GM10248 (cell line): ENCODE measurements around the gene STARD13.

ENCODE experiments used
- CTCF ChIA-PET: fragments of 300-600 bp; sonication (Branson Sonifier 250); formaldehyde crosslinking; extraction: SDS; loops from one replicate; lab custom pipeline; 2021; ENCODE audit warnings: antibody characterized with exemption; lab: Yijun Ruan, JAX
- POLR2A ChIA-PET: fragments of 350-650 bp; sonication (Branson Sonifier 250); formaldehyde crosslinking; extraction: SDS; loops from one replicate; lab custom pipeline; 2020; ENCODE audit warnings: antibody characterized with exemption; lab: Yijun Ruan, JAX
- DNase-seq: peaks from one replicate; pipeline ENCODE4 v3.0.0; 2012; ENCODE audit errors: extremely low spot score
- TF ChIP-seq, protein P1 (sequence below): IDR thresholded peaks from 2 replicates; pipeline ENCODE4 v1.5.1; 2012; ENCODE audit warnings: mild to moderate bottlenecking, low read depth; ENCODE audit errors: extremely low read depth, missing control alignments, control extremely low read depth

The STARD13 gene

DNA sequence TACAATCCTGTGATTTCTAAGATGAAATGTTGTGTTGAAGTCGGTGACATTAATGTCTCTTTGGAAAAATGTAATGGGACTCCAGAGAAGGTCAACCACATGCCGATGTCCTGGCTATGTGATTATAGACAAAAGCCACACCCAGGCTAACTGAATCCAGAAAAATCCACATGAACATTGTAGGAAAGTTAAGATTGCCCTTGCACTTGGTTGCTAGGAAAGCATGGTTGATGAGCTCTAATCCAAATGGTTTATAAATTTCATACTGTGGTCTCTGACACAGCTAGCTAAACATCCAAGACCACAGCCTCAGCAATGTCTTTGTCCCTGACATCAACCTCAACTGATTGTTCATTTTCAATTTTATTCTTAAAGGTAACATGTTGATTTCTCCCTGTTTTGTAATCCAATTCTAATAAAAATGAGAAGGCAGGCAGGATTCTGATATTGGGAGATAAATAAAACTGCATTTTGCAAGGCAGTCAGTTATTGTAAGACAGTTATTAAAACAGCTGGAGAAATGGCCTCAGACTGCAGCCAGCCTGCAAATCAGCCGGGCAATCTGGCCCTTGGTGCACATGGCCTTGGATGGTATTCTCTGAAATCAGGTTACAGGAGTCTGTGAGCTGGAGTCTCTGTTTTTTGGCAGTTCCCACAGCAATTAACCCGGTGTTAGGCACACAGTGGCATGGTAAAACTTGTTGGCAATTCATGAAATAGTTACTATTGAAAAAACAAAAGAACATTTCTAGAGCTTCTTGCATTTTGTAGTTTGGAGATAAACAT lies 93.9 kb downstream of the STARD13 start:
- ChIA-PET POLR2A (interaction anchor here (0.7 kb wide), 1 partner anchor 13 kb away, joined by 3 read pairs; no protein-coding TSS in a partner anchor), CTCF (interaction anchor here (0.8 to 3.7 kb wide), 6 partner anchors 9 to 351 kb away, joined by 3 to 17 read pairs (median 4); no protein-coding TSS in a partner anchor)
- DNase-seq: no peak

DNA sequence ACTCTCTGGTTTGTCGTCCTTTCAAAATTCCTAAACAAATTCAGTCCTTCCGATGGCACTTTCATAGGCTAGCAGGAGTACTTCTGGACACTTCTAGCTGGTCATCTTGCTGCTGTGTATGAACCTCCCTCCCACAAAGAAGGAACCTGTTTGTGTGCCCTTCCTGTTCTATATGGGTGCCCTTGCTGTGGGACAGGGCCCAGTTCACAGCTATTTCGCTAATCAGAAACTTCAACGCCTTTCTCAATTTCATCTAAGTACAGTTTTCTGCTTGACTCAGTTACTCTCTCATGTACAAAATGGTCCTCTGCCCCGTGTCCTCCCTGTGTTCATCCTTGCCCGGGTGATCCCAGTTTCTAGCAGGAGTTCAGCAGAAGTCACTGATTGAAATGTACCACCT lies 96.1 kb downstream of the STARD13 start:
- DNase-seq: no peak
- CTCF ChIA-PET: interaction anchor here (1.1 to 3.0 kb wide), 4 partner anchors 17 to 43 kb away, joined by 3 to 9 read pairs (median 3); no protein-coding TSS in a partner anchor
- POLR2A ChIA-PET: no interaction called here
- TF ChIP-seq, protein P1, sequence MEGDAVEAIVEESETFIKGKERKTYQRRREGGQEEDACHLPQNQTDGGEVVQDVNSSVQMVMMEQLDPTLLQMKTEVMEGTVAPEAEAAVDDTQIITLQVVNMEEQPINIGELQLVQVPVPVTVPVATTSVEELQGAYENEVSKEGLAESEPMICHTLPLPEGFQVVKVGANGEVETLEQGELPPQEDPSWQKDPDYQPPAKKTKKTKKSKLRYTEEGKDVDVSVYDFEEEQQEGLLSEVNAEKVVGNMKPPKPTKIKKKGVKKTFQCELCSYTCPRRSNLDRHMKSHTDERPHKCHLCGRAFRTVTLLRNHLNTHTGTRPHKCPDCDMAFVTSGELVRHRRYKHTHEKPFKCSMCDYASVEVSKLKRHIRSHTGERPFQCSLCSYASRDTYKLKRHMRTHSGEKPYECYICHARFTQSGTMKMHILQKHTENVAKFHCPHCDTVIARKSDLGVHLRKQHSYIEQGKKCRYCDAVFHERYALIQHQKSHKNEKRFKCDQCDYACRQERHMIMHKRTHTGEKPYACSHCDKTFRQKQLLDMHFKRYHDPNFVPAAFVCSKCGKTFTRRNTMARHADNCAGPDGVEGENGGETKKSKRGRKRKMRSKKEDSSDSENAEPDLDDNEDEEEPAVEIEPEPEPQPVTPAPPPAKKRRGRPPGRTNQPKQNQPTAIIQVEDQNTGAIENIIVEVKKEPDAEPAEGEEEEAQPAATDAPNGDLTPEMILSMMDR: no peak

More for the DNA sequence above, 93.9 kb downstream of the STARD13 start:
- TF ChIP-seq, protein P1: no peak

DNA sequence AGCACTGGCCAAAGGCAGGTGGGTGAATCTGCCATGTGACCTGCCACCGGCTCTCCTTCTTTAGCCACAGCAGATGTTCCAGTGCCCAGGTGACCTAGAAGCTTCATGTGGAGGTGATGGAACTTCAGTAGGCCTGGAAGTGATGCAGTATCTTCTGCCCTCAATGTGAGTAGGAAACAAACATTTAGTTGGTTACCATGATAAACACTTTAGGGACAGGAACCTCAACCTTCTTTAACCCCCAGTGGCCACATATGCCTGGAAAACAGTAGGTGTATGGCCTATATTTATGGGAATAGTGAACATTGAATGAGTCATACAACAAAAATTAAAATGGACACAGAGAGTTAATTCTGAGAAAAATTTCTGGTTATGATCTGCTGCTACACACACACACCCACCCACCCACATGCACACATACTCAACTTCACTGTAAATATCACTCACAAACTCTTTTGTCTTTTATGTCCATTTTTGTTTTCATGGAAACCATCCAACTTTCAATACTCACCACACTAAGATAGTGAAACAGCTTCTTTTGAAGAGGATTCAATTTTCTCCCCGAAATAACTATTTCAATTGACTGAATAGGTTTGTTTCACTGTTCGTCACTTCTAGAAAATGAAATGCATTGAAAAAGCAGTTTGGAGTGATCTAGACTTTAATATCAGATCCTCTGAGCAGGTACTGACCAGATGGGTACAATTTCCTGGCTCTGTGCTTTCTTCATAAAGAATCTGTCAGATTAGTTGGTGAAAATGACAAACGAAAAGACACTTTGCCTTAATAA lies 97.3 kb downstream of the STARD13 start:
- DNase-seq: no peak
- CTCF ChIA-PET: interaction anchor here (1.1 to 3.0 kb wide), 4 partner anchors 18 to 41 kb away, joined by 3 to 9 read pairs (median 3); no protein-coding TSS in a partner anchor
- POLR2A ChIA-PET: interaction anchor here (0.6 kb wide), 2 partner anchors 12 to 41 kb away, joined by 3 read pairs; no protein-coding TSS in a partner anchor
- TF ChIP-seq, protein P1: no peak

DNA sequence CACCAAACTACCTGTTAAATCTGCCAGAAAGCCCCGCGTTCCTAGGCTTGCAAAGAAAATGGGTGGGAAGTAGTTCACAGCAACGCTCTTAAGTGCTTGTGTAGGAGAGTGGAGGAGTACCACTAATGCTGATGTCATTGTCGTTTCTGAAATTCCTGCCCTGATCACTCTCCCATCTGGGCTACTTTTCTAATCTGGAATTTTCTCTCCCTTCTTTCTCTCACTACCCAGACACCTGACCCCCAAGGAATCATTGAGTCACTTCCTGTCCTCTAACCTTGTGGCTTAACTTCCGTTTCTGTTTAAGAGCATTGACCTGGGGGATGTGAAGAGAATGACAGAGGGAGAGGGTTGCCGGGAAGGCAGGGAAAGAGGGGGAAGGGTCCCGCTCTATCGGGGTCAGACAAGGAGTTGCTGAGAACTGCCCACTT lies 98.7 kb downstream of the STARD13 start:
- ChIA-PET POLR2A (no interaction called here), CTCF (no interaction called here)
- TF ChIP-seq, protein P1: no peak
- no peak for DNase-seq

DNA sequence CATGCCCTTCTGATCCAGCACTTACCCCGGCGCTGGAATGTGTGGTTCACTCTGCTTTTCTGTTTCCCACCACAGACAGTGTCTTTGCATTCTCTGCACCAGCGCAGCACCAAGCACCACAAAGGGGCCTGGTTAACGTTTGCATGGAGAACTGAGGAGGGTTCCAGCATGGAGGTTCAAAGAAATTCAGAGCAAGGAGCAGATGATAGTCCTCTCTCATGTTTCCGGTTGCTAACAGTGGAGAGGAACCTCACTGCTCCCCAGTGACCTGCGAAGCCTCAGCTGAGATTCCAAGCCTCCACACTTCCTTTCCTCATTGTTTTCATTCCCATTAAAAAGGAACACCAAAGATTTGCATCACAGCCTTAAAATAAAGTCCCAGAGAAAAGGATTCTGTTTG lies 99.7 kb downstream of the STARD13 start:
- TF ChIP-seq, protein P1: no peak
- no peak for DNase-seq
- ChIA-PET CTCF (interaction anchor here (1.7 to 4.6 kb wide), 2 partner anchors 14 to 21 kb away, joined by 8 to 37 read pairs; no protein-coding TSS in a partner anchor), POLR2A (no interaction called here)

DNA sequence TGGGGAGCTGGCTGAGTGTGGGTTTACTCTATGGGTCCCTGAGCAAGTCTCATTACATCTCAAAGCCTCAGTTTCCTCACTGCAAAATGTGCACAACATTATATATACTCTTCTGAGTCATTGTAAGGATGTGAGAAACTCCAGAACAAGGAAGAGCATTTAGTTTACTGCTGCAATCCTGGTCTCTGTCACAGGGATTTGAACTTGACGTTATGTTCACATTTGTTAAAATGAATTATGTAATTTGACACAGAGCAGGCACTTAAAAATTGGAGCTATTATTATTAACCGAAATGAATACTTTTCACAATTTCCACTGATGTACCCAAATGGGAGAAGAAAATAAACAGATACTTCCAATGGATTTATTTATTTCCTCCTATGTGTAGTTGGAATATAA lies 101.0 kb downstream of the STARD13 start:
- ChIA-PET POLR2A (no interaction called here), CTCF (interaction anchor here (1.0 to 4.6 kb wide), 11 partner anchors 9 to 359 kb away, joined by 3 to 37 read pairs (median 5); no protein-coding TSS in a partner anchor)
- DNase-seq: no peak
- TF ChIP-seq, protein P1: no peak
